GM06990 (cell line): Measurements from ENCODE around the gene LNX2.

ENCODE experiments used
- DNase-seq: peaks from one replicate; pipeline ENCODE4 v3.0.0-alpha.2; 2011; ENCODE audit not compliant: insufficient read length; ENCODE audit errors: extremely low read depth
- H3K27me3 ChIP-seq: replicated peaks from 2 replicates; pipeline ENCODE4 v1.6.0; 2011; ENCODE audit warnings: low read length; ENCODE audit not compliant: control insufficient read depth, insufficient read depth
- H3K36me3 ChIP-seq: 2 replicates; pipeline ENCODE4 v1.5.1; 2011; ENCODE audit warnings: low read length; ENCODE audit not compliant: control insufficient read depth, insufficient read depth
- H3K4me3 ChIP-seq: replicated peaks from 2 replicates; pipeline ENCODE4 v1.5.1; 2011; ENCODE audit warnings: low read depth, mild to moderate bottlenecking, control low read depth, low read length
- CTCF ChIP-seq: IDR thresholded peaks from 2 replicates; pipeline ENCODE4 v1.5.1; 2011; ENCODE audit warnings: low read length, control low read depth, mild to moderate bottlenecking, inconsistent platforms; ENCODE audit not compliant: insufficient read depth, poor library complexity, severe bottlenecking

The LNX2 gene

GRCh38 chr13:27573265-27573664 lies 47.1 kb downstream of the LNX2 start:
- no peaks in the 10 kb centered on the region for H3K27me3 ChIP-seq
- TF ChIP-seq CTCF, result no peak
- no peak for DNase-seq
- H3K4me3 ChIP-seq, result no peak overlapping the region
- no peaks in the 10 kb centered on the region; the same call in 1 of the 2 replicates for H3K36me3 ChIP-seq

DNA sequence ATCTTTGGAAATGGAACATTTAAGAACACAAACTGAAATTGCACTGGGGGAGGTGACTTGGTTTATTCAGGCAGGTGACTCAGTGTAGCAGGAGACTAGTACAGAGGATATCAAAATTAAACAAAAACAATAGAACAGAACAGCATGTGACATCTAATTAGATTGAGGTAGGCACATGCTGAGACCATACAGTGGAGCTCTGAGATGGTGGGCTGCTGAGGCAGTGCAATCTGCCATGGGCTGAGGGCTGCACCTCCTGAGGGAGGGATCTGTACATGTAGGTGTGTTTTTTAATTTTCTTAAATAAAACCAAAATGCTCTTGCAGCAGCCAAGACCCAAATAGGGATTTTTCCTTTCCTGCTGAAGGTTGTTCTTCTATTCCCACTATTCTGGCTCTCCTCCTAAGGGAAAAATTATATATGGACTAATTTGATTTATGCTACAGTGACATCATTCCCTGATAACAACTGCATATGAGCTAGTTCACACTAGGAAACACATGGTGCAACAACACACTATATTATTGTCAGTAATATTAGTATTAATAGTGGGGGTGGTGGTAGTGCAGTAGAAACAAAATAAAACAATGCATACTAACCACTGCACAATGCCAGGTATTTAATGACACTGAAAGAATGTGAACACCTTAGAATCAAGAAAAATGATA lies 48.0 kb downstream of the LNX2 start:
- Histone ChIP-seq H3K36me3 (no peaks in the 10 kb centered on the region; the same call in none of the 2 replicates), H3K27me3 (no peaks in the 10 kb centered on the region), H3K4me3 (no peak overlapping the region)
- no peak for DNase-seq
- TF ChIP-seq CTCF, result no peak

GRCh38 chr13:27570906-27571305 lies 49.4 kb downstream of the LNX2 start:
- no peak for DNase-seq
- H3K36me3 ChIP-seq, result no peaks in the 10 kb centered on the region; the same call in none of the 2 replicates
- no peak overlapping the region for H3K4me3 ChIP-seq
- no peak for TF ChIP-seq CTCF
- H3K27me3 ChIP-seq, result no peaks in the 10 kb centered on the region

DNA sequence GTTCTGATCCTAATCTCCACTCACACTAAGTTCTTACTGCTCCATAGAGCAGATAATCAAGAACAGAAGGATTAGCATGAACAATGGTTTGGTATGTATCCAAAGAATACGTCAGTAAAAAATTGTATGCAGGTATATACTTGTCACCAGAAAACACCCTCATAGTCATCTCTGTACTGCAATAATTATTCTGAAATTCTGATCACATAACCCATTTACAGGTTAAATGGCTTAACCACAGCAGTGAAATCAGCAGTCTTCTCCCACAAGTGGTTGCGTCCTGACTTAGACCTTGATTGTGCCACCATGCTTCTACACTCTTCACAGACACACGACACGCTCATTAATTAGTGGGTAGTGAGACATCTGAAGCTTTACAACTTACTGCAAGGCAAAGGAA lies 50.9 kb downstream of the LNX2 start:
- no peak for TF ChIP-seq CTCF

DNA sequence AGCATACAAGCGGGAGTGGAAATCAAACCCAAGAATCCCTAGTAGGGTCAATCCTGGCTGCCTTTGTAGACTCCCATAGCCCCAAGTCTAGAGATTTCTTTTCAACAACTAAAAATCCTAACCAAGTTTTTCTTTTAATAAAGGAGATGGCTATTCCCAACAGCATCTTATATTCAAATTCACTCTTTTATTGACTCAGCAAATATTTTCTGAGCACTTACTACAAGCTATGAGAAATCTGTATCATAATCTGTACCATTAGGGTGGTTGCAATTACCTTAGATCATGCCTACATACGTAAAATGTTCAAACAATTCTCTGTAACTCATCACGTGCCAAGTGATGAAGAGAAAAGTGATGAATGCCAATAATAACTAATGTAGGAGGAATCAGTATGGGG lies 54.5 kb downstream of the LNX2 start:
- Histone ChIP-seq H3K36me3 (no peaks in the 10 kb centered on the region; the same call in none of the 2 replicates), H3K4me3 (no peak overlapping the region), H3K27me3 (no peaks in the 10 kb centered on the region)
- no peak for DNase-seq
- no peak for TF ChIP-seq CTCF

More for the DNA sequence above, 50.9 kb downstream of the LNX2 start:
- H3K4me3 ChIP-seq, result no peak overlapping the region
- peak; percentile 12 for DNase-seq
- H3K27me3 ChIP-seq, result no peaks in the 10 kb centered on the region
- no peaks in the 10 kb centered on the region; the same call in none of the 2 replicates for H3K36me3 ChIP-seq
